ENCODE results near the gene ITGB6. TPM values are rescaled to one million over a fixed set of nuclear protein-coding genes. Genes with fewer than 3 reads are reported as not detected.

Gene ITGB6
- polyA plus RNA-seq, 3 donors = 10.7 to 20.3 (median 19.6) TPM

DNA sequence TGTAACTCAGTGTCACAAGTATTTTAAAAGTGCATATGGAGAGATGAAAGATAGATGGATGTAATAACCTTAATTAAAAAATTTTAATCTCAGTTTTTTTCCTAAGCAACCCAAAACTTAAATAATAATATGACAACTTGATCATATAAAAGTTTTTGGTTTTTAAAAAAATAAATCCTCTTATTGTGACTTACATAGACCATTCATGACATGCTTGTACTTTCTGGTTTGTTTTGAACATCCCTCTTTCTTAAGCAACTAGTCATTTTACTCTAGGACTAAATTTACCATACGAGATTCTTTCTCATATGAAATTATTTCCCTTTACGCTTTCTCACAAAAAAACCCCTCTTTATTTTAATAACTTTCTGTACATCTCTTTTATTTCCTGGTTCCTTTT, 131.2 kb downstream of the ITGB6 start:
- DNase-seq (ENCODE audit: extremely low read depth in 1 of 11, low read depth in 9 of 11, low spot score in 4 of 11) = no peak

DNA sequence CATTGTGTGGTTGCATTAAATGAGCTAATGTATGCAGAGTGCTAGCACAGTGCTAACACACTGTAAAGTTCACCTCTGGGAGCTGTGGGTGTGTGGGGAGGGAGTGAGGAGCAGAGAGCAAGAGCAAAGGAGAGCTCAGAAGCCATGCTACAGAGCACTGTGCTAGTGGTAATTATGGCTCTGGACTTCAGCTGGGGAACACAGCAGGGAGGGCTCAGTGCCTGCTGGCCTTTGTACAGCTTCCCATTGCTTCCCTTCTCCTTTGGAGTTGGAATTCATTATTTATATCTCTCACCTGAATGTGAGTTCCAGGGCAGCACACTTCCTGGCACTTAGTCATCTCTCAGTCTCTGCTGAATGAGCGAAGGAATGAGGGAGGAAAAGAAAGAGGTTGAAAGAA, 135.2 kb downstream of the ITGB6 start:
- no peak for DNase-seq (ENCODE audit: extremely low read depth in 1 of 11, low read depth in 9 of 11, low spot score in 4 of 11)

DNA sequence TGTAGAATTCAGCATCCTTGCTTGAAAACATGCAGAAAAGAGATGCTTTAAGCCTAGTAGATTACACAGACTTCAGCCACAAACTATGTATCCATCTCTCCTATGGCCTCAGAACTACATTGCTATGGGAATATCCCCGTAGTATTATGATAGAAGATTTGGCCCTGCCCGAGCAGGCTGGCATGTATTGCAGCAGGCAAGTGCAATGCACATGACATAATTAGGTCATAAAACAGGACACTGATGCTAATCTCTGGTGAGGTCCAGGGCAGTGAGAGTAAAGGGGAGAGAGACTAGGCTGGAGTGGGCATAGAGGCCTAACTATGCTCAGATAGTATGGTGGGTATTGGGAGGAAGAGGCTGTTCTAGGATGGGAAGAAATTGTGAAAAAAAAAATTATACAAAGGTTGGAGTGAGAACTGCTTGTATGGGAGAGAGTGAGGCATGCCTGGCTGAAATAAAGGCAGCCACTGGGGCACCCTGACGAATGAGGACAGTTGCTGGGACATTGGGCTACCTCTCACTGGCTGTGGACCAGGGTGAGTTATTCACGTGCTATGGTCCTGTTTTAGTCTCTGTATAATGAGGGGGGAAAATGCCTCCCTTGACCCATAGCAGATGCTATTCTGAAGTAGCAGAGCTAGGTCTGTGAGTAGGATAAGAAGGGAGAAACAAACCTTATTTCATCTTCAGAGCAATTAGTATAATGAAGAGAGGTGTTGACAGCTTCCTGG, 136.0 kb downstream of the ITGB6 start:
- no peak for DNase-seq (ENCODE audit: extremely low read depth in 1 of 11, low read depth in 9 of 11, low spot score in 4 of 11)

DNA sequence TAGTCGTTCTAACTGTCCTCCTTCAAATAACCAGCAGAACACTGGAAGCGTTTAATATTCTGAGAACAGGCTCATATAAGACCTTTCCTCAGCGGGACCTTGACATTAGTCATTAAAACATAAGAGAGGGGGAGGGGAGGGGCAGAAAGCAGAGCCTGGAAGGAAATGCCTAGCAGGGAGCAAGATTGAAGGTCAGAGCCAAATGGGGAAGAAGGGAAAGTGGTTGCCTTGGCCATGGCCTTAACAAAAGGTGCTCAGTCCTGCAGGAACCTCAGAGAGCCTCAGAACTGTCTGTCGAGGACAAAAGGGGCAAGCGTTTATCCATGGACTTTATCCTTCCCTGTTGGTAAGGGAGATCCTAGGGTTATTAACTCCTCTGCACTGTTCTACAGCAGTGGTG, 136.8 kb downstream of the ITGB6 start:
- no peak for DNase-seq (ENCODE audit: extremely low read depth in 1 of 11, low read depth in 9 of 11, low spot score in 4 of 11)

- DNase-seq (ENCODE audit: extremely low read depth in 1 of 11, low read depth in 9 of 11, low spot score in 4 of 11) = peak in 6 of 11 donors; percentile 39 to 59 (median 56)
Measured at GRCh38 chr2:160062292-160063005, 137.6 kb downstream of the ITGB6 start, which contains the start of gene PLA2R1. Gene PLA2R1 (minus strand): TSS chr2:160062615. CDS start chr2:160062403, 212 bp downstream.

GRCh38 chr2:160061944-160062291, 138.2 kb downstream of the ITGB6 start:
- no peak for DNase-seq (ENCODE audit: extremely low read depth in 1 of 11, low read depth in 9 of 11, low spot score in 4 of 11)

DNA sequence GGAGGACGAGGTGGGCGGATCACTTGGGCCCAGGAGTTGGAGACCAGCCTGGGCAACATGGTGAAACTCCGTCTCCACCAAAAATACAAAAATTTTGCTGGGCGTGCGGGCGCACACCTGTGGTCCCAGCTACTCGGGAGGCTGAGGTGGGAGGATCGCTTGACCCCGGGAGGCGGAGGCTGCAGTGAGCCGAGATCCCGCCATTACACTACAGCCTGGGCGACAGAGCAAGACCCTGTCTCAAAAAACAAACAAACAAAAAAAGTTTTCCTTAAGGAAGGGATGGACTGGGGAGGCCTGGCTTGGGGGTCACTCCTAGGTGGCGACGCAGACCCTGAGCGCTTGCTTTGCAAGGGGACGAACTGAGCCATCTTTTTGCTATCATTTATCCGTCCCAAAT, 138.5 kb downstream of the ITGB6 start:
- no peak for DNase-seq (ENCODE audit: extremely low read depth in 1 of 11, low read depth in 9 of 11, low spot score in 4 of 11)

- no peak for DNase-seq (ENCODE audit: extremely low read depth in 1 of 11, low read depth in 9 of 11, low spot score in 4 of 11)
Measured at GRCh38 chr2:160060297-160060696, 139.8 kb downstream of the ITGB6 start.

GRCh38 chr2:160057356-160057755, 142.7 kb downstream of the ITGB6 start:
- DNase-seq (ENCODE audit: extremely low read depth in 1 of 11, low read depth in 9 of 11, low spot score in 4 of 11) = no peak

DNA sequence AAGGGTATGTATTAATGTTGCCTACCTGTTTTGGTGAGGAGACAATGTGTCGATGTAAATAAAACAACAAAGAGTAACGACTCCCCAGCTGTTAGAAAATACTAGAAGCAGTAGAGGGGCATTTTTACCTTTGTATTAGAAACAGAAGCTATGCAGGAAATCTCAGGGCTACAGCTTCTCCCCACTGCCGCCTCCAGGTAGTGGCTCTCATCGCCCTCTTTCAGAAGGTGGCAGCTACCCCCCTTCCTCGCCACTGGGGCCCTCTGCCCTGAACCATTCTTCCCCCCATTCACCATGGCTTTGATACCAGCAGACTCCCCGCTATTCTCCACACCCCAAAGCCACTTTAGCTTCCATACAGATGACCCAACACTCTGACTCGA, 144.4 kb downstream of the ITGB6 start:
- DNase-seq (ENCODE audit: extremely low read depth in 1 of 11, low read depth in 9 of 11, low spot score in 4 of 11) = no peak

- DNase-seq (ENCODE audit: extremely low read depth in 1 of 11, low read depth in 9 of 11, low spot score in 4 of 11) = peak in 6 of 11 donors; percentile 45 to 76 (median 57)
Measured at GRCh38 chr2:160054984-160055725, 144.9 kb downstream of the ITGB6 start.

DNA sequence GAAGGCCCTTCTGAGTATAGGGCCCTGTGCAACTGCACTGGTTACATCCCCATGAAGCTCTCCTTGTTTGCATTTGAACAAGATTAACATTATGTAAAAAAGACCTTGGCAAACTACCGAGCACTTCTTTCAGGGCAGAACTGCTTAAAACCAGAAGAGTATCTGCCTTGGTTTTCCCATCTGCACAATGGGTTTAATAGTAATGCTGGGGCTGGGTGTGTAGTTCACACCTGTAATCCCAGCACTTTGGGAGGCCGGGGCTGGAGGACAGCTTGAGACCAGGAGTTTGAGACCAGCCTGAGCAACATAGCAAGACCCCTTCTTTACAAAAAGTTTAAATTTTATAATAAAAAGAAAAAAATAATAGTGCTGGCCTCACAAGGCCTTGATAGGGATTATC, 146.1 kb downstream of the ITGB6 start:
- DNase-seq (ENCODE audit: extremely low read depth in 1 of 11, low read depth in 9 of 11, low spot score in 4 of 11) = no peak

DNA sequence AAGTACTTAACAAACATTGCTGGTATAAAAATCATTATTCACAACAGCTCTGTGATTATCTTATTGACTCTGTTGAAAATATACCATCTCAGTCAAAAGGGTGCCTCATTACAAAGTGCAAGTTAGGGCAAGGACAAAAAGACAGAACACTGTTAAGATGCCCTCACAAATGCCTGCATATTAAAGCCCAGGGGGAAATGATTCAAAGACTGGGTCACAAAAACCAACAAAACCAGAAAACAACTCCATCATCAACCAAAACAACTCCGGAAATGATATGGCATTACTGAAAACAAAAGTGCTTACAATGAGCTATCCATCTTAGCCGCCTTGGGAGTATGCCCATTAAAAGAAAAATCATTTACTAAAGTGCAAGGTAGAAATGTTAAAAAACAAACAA, 147.5 kb downstream of the ITGB6 start:
- no peak for DNase-seq (ENCODE audit: extremely low read depth in 1 of 11, low read depth in 9 of 11, low spot score in 4 of 11)

DNA sequence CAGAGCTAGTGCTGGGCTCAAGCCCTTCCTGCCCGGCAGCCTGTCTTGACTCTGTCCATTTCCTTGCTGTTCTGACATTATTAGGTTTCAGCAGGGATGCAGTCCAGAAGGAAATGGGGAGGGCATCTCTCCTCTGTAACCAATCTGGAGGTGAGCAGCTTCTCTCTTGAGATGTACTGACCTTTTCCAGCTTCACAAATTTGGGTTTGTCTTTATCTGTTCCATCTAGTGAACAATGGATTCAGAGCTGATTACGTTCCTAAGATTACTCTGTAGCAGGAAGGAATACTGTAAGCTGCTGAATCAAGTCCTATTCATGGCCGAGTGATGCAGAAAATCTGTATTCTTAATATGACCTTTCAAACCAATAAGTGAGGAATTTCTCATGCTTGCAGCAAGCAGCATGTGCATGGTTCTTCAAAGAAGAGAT, 148.7 kb downstream of the ITGB6 start:
- no peak for DNase-seq (ENCODE audit: extremely low read depth in 1 of 11, low read depth in 9 of 11, low spot score in 4 of 11)

- DNase-seq (ENCODE audit: extremely low read depth in 1 of 11, low read depth in 9 of 11, low spot score in 4 of 11) = no peak
Measured at GRCh38 chr2:160050147-160050546, 149.9 kb downstream of the ITGB6 start.

Other genes starting within 250 kb of the ITGB6 start
- gene PLA2R1, start 137.7 kb downstream of the ITGB6 start, polyA plus RNA-seq (ENCODE audit: insufficient read length in 3 of 3) = 100 to 1,000 TPM in 1 of 3 donors, 10 to 100 TPM in 2; 79.0 to 117 (median 82.1) TPM